ENCODE results near the gene CAMSAP1.

DNA sequence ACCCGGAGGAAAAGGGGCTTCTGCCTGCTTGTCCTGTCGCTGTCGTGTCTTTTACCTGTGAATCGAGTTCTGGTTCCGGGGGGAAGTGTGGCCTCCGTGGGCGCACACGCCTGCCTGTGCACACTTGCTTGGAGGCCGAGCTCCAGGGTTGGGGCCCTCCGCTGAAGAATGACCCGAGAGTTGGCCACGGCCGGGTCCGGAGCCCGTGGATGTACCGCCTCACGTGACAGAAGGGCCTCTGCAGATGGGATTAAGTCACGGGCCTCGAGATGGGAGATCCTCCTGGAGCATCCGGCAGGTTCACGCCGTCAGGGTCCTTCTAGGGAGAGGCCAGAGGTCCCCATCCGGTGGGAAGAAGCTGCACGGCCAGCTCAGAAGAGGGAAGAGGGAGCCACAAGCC lies 124.4 kb downstream of the CAMSAP1 start:
- TF ChIP-seq CTCF (conservative IDR thresholded peaks at IDR 0.05) (no peak), ZFX (IDR thresholded peaks at IDR 0.05) (no peak)

Data from C4-2B (cell line).